GM12878 (cell line): ENCODE measurements around the gene DCDC2C. TPM values are rescaled to one million over a fixed set of nuclear protein-coding genes. Genes with fewer than 3 reads are reported as not detected.

Experiments
- ATAC-seq: fragments of 200-7000 bp; cut with Tn5 transposase; 3 replicates; pipeline ENCODE4 v1.9.1; 2020; ENCODE audit warnings: mild to moderate bottlenecking, moderate library complexity
- BruUV-seq: library from RNA; stranded (reverse); fragments of 400-500 nt; replicated peaks from 2 replicates; lab custom pipeline; 2021; lab: Mats Ljungman, UMichigan
- CTCF ChIA-PET: fragments of 300-600 bp; sonication (Branson Sonifier 250); formaldehyde crosslinking; extraction: SDS; loops from one replicate; lab custom pipeline; 2021; ENCODE audit warnings: inconsistent platforms; lab: Yijun Ruan, JAX
- POLR2A ChIA-PET: fragments of 350-600 bp; formaldehyde crosslinking; extraction: SDS; loops from one replicate; lab custom pipeline; 2021; ENCODE audit warnings: inconsistent platforms; lab: Charles Lee
- RAD21 ChIA-PET: fragments of 300-600 bp; sonication (Branson Sonifier 250); formaldehyde crosslinking; loops from one replicate; lab custom pipeline; 2023; ENCODE audit warnings: antibody characterized with exemption; ENCODE audit not compliant: unreplicated experiment; lab: Charles Lee
- SMC1A ChIA-PET: fragments of 300-600 bp; sonication (Branson Sonifier 250); formaldehyde crosslinking; loops from one replicate; lab custom pipeline; 2023; ENCODE audit not compliant: unreplicated experiment, uncharacterized antibody; lab: Charles Lee
- DNase-seq: peaks from one replicate; pipeline ENCODE4 v3.0.0-alpha.2; 2011; ENCODE audit warnings: low read depth, low spot score
- FAIRE-seq: peaks from 3 replicates; lab custom pipeline; 2011; peaks lifted over from hg19 to GRCh38; lab: Jason Lieb, UNC
- H2AFZ ChIP-seq: 2 replicates; pipeline ENCODE4 v1.6.0; 2011; ENCODE audit warnings: low read depth, low read length, control low read depth; ENCODE audit not compliant: control insufficient read depth
- H3K27ac ChIP-seq: 2 replicates; pipeline ENCODE4 v1.5.1; 2011; ENCODE audit warnings: control low read depth; ENCODE audit not compliant: control insufficient read depth, insufficient read depth
- H3K27me3 ChIP-seq, 2 experiments: replicated peaks in 1 of 2; 2 replicates each; pipeline versions ENCODE4 v1.6.0 to v1.6.1; 2011; ENCODE audit warnings: low read length in 1 of 2; ENCODE audit not compliant: control insufficient read depth in 2 of 2, insufficient read depth in 2 of 2
- H3K36me3 ChIP-seq, 2 experiments: 2 replicates each; pipeline ENCODE4 v1.5.1; 2011; ENCODE audit warnings: low read length in 1 of 2; ENCODE audit not compliant: control insufficient read depth in 2 of 2, insufficient read depth in 2 of 2
- H3K4me1 ChIP-seq: 2 replicates; pipeline ENCODE4 v1.6.1; 2011; ENCODE audit warnings: mild to moderate bottlenecking, low read length, moderate library complexity, mixed read lengths; ENCODE audit not compliant: control insufficient read depth, insufficient read depth
- H3K4me2 ChIP-seq: 2 replicates; pipeline ENCODE4 v1.6.0; 2011; ENCODE audit warnings: control low read depth; ENCODE audit not compliant: control insufficient read depth, insufficient read depth
- H3K4me3 ChIP-seq: fragments of 200-600 bp; sonication (generic); 2 replicates; pipeline ENCODE4 v1.5.1; 2016
- H3K79me2 ChIP-seq: 2 replicates; pipeline ENCODE4 v1.6.0; 2011; ENCODE audit warnings: low read length; ENCODE audit not compliant: control insufficient read depth, insufficient read depth
- H3K9ac ChIP-seq: 2 replicates; pipeline ENCODE4 v1.8.0; 2011; ENCODE audit warnings: low read length, control low read depth, mixed read lengths; ENCODE audit not compliant: control insufficient read depth, insufficient read depth
- H3K9me3 ChIP-seq: replicated peaks from 3 replicates; pipeline ENCODE4 v1.5.1; 2011; ENCODE audit warnings: mild to moderate bottlenecking, low read length; ENCODE audit not compliant: control insufficient read depth, insufficient read depth
- H4K20me1 ChIP-seq: 2 replicates; pipeline ENCODE4 v1.6.0; 2011; ENCODE audit not compliant: control insufficient read depth, insufficient read depth
- BCL11A ChIP-seq: IDR thresholded peaks from 2 replicates; pipeline ENCODE4 v1.6.1; 2011; ENCODE audit warnings: low read depth, low read length
- BMI1 ChIP-seq: fragments of 450-650 bp; IDR thresholded peaks from 2 replicates; pipeline ENCODE4 v1.6.1; 2016; ENCODE audit warnings: mild to moderate bottlenecking, moderate library complexity, borderline replicate concordance
- CBX3 ChIP-seq: fragments of 200-600 bp; sonication (generic); IDR thresholded peaks from 2 replicates; pipeline ENCODE4 v1.6.1; 2016; ENCODE audit warnings: low read depth, borderline replicate concordance
- CEBPZ ChIP-seq: fragments of 150-350 bp; IDR thresholded peaks from 2 replicates; pipeline ENCODE4 v1.6.1; 2016; ENCODE audit warnings: low read depth, low read length
- E4F1 ChIP-seq: fragments of 450-650 bp; IDR thresholded peaks from 2 replicates; pipeline ENCODE4 v1.6.1; 2018; ENCODE audit warnings: borderline replicate concordance, mild to moderate bottlenecking; ENCODE audit not compliant: partially characterized antibody
- EED ChIP-seq: sonication (generic); IDR thresholded peaks from 2 replicates; pipeline ENCODE4 v1.6.1; 2016; ENCODE audit warnings: antibody characterized with exemption, low read depth
- HDAC2 ChIP-seq: fragments of 200-600 bp; sonication (generic); IDR thresholded peaks from 2 replicates; pipeline ENCODE4 v1.6.1; 2017
- IKZF2 ChIP-seq, 2 experiments: fragments of 450-650 bp; IDR thresholded peaks; 2 replicates each; pipeline ENCODE4 v1.6.1; 2017; ENCODE audit warnings: mild to moderate bottlenecking in 2 of 2, moderate library complexity in 2 of 2
- KDM1A ChIP-seq: fragments of 200-600 bp; sonication (generic); IDR thresholded peaks from 2 replicates; pipeline ENCODE4 v1.6.1; 2016; ENCODE audit warnings: borderline replicate concordance
- MEF2A ChIP-seq: IDR thresholded peaks from 2 replicates; pipeline ENCODE4 v1.6.1; 2011; ENCODE audit warnings: low read depth, mild to moderate bottlenecking, low read length, moderate library complexity; ENCODE audit not compliant: insufficient read depth
- RCOR1 ChIP-seq: conservative IDR thresholded peaks from 2 replicates; pipeline ENCODE4 v1.6.1; 2012; ENCODE audit warnings: low read depth, low read length, improper control_type of control experiment
- RUNX3 ChIP-seq: IDR thresholded peaks from 2 replicates; pipeline ENCODE4 v1.6.1; 2012; ENCODE audit warnings: low read length, inconsistent platforms
- SUPT20H ChIP-seq: IDR thresholded peaks from 2 replicates; pipeline ENCODE4 v1.6.1; 2011; ENCODE audit warnings: low read depth, mild to moderate bottlenecking, low read length, moderate library complexity, borderline replicate concordance; ENCODE audit not compliant: control insufficient read depth
- WGBS: methylation state at CpG from one replicate; pipeline ENCODE4 v1.1.6; 2016; ENCODE audit warnings: low lambda C conversion rate; ENCODE audit not compliant: insufficient replicate concordance, insufficient coverage; ENCODE audit errors: missing lambda C conversion rate; 5-methylcytosine and 5-hydroxymethylcytosine counted together
- in situ Hi-C: fragments of 300-500 bp; cut with MboI; formaldehyde crosslinking; loops from 9 replicates; pipeline ENCODE4 v1.14.3; 2018; ENCODE audit warnings: mixed read lengths
- intact Hi-C: fragments of 100-400 bp; cut with micrococcal nuclease; formaldehyde crosslinking; loops from one replicate; pipeline ENCODE4 v1.14.2; 2022; ENCODE audit not compliant: unreplicated experiment
- polyA plus RNA-seq, 11 experiments: library from polyadenylated mRNA; depleted of rRNA in 4 of 11; unstranded in 6 of 11; stranded (reverse) in 5 of 11; fragments of >200 nt; fragmentation: Nextera tagmentation in 4 of 11; fragmentation: Illumina TruSeq in 1 of 11; extraction: Ambion mirVana in 4 of 11; extraction: Trizol in 1 of 11; gene quantifications; 1 replicate in 1 of 11; 2 replicates in 10 of 11; pipeline versions ENCODE4 v1.2.1 to v1.2.3, GENCODE V29; 2011 to 2016; ENCODE audit warnings: inconsistent platforms in 2 of 11, missing spikeins in 2 of 11, low read depth in 1 of 11
- total RNA-seq, 4 experiments: library from RNA; depleted of rRNA in 3 of 4; stranded (reverse); fragments of >200 nt in 3 of 4; fragmentation: Illumina TruSeq in 1 of 4; extraction: Trizol in 1 of 4; gene quantifications; 2 replicates each; pipeline versions ENCODE4 v1.2.1 to v1.2.3, GENCODE V29; 2013 to 2021

Gene DCDC2C
- total and polyA plus RNA-seq, 10 of the 15 experiments (the other 5 are each of a cell fraction or from before 2014, with no cell fraction given): not detected

GRCh38 chr2:3755277-3755676 is 51.9 kb downstream of the DCDC2C start (continued):
- TF ChIP-seq E4F1 (no peak), BCL11A (no peak)
- TF ChIP-seq, all 136 proteins: peak for 0

DNA sequence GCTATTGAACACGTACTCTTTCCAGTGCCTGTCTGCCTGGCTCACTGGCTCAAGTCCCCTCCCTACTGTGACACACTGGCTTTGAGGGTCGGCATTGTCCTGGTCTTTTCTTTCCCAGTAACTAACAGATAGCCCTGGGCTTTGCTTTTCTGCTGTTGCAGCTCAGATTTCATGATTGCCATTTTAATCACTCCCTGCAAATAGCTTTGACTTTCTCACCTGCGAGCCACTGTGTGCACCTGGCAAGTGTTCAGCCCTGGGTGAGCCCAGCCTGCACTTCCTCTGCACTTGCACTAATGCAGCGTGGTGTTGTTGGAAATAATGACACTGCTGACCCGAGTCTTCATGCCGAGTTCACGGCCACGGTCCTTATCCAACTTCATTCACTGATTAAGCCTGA is 52.9 kb downstream of the DCDC2C start:
- Histone ChIP-seq H3K4me1 (no peaks in the 10 kb centered on the region), H3K4me3 (no peak overlapping the region), H4K20me1 (no peaks in the 10 kb centered on the region), H3K4me2 (no peak overlapping the region), H3K27ac (no peak overlapping the region), H3K36me3 (no peaks in the 10 kb centered on the region), H2AFZ (no peak overlapping the region), H3K9me3 (no peaks in the 10 kb centered on the region), H3K79me2 (no peaks in the 10 kb centered on the region), H3K27me3 (no peaks in the 10 kb centered on the region), H3K9ac (no peak overlapping the region)
- TF ChIP-seq CEBPZ: no peak
- no peak for TF ChIP-seq SUPT20H
- TF ChIP-seq IKZF2 (IDR thresholded peaks at IDR 0.05): no peak
- no peak for TF ChIP-seq MEF2A
- TF ChIP-seq CBX3: no peak
- TF ChIP-seq E4F1: no peak
- TF ChIP-seq HDAC2: no peak
- TF ChIP-seq RUNX3: no peak
- no peak for TF ChIP-seq BMI1
- TF ChIP-seq EED: no peak
- TF ChIP-seq RCOR1: no peak
- TF ChIP-seq KDM1A: no peak
- ChIA-PET CTCF (no interaction called here), SMC1A (no interaction called here), RAD21 (no interaction called here), POLR2A (no interaction called here)
- BruUV-seq: no TSS peak
- DNase-seq (no peak), ATAC-seq (no peak), FAIRE-seq (no peak)
- intact Hi-C loops (no loop called here), in situ Hi-C loops (no loop called here)
- WGBS: 28% methylated on average over 8 of the region's 8 CpGs
